Measurements from ENCODE around the gene MPPE1. TPM values are rescaled to one million over a fixed set of nuclear protein-coding genes. Genes with fewer than 3 reads are reported as not detected.
A peak's percentile ranks its signal among the peaks of the same experiment; 100 is the strongest.

Gene MPPE1
- total and polyA plus RNA-seq, 9 of the 15 experiments (the other 6 are each of a cell fraction or from before 2014, with no cell fraction given), result 10.7 to 19.5 (median 13.3) TPM

- no peak for TF ChIP-seq CBX2 (IDR thresholded peaks at IDR 0.05; ENCODE audit: insufficient read depth, low read length, poor library complexity, severe bottlenecking)
- TF ChIP-seq ZNF280A (IDR thresholded peaks at IDR 0.05; ENCODE audit: low read depth, partially characterized antibody), result peak; percentile 97
- TF ChIP-seq CHD4 (IDR thresholded peaks at IDR 0.05; ENCODE audit: insufficient read depth, insufficient replicate concordance, low read depth, low read length, poor library complexity, severe bottlenecking), result no peak
- no peak for TF ChIP-seq ZBTB17 (CRISPR knock-in tag; IDR thresholded peaks at IDR 0.05)
- TF ChIP-seq NFRKB (IDR thresholded peaks at IDR 0.05; ENCODE audit: low read depth), result no peak
- no peak for TF ChIP-seq RFX7 (CRISPR knock-in tag; IDR thresholded peaks at IDR 0.05)
- TF ChIP-seq ETS1 (conservative IDR thresholded peaks at IDR 0.05; ENCODE audit: control insufficient read depth, low read depth, low read length), result no peak
- TF ChIP-seq GABPB1 (CRISPR knock-in tag; IDR thresholded peaks at IDR 0.05), result no peak
- no peak for TF ChIP-seq ZNF354B (CRISPR knock-in tag; IDR thresholded peaks at IDR 0.05)
- no peak for TF ChIP-seq ETV5 (CRISPR knock-in tag; IDR thresholded peaks at IDR 0.05; ENCODE audit: low read depth)
- TF ChIP-seq RBM14 (IDR thresholded peaks at IDR 0.05; ENCODE audit: borderline replicate concordance, insufficient read depth, low read depth, low read length), result no peak
- no peak for TF ChIP-seq SMARCB1 (IDR thresholded peaks at IDR 0.05; ENCODE audit: insufficient read length, low read depth)
- no peak for TF ChIP-seq PRDM10 (IDR thresholded peaks at IDR 0.05; ENCODE audit: partially characterized antibody)
- no peak for TF ChIP-seq RUNX1 (IDR thresholded peaks at IDR 0.05; ENCODE audit: low read depth)
- TF ChIP-seq GATAD2B (IDR thresholded peaks at IDR 0.05; ENCODE audit: borderline replicate concordance), result no peak
- no peak for TF ChIP-seq MITF (IDR thresholded peaks at IDR 0.05)
Observed at GRCh38 chr18:11956371-11957308, 48.5 kb upstream of the MPPE1 start (continued).
